Measurements from ENCODE around the gene CASKIN1. TPM values are rescaled to one million over a fixed set of nuclear protein-coding genes. Genes with fewer than 3 reads are reported as not detected.
A peak's percentile ranks its signal among the peaks of the same experiment; 100 is the strongest.

Gene CASKIN1
- total and polyA plus RNA-seq, 5 donors from 2014 or later, result not detected

DNA sequence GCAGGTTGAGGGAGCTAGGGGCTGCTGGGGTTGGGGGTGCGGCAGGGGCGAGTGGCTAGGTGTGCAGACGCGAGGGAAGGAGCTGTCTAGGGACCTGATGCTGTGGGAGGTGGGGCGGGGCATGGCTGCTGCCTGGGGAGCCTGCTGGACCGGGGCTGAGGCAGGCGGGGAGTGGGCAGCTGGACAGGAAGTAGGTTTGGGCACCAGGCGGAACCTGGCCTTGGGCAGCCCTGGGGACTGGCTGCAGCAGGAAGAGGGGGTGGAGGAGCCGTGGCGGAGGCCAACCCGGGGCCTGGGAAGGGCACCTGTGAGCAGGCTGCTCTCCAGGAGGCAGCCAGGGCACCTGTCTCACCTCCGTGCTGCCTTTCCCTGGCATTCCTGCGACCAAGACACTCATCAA lies 34.0 kb upstream of the CASKIN1 start:
- no peak overlapping the region for H3K4me3 ChIP-seq (ENCODE audit: low read depth, low read length)
- H3K4me3 Mint-ChIP-seq, result no peak overlapping the region

GRCh38 chr16:2229632-2230250 lies 33.3 kb upstream of the CASKIN1 start:
- Histone ChIP-seq H3K27me3 (ENCODE audit: control insufficient read depth, insufficient read depth, low read length) (no peaks in the 10 kb centered on the region), H3K36me3 (ENCODE audit: control insufficient read depth, insufficient read depth, low read length) (peaks cover 55% of the 10 kb centered on the region), H3K27ac (ENCODE audit: insufficient read depth, low read length, poor library complexity, severe bottlenecking) (no peak overlapping the region), H3K9me3 (ENCODE audit: control insufficient read depth in 2 of 2, low read length in 2 of 2) (no peaks in the 10 kb centered on the region), H3K4me3 (ENCODE audit: low read depth, low read length) (no peak overlapping the region), H3K4me1 (ENCODE audit: control insufficient read depth, insufficient read depth, low read length, poor library complexity, severe bottlenecking) (peaks cover 9% of the 10 kb centered on the region)
- ATAC-seq (ENCODE audit: low read depth in 2 of 2), result no peak
- Mint-ChIP-seq H3K36me3 (peaks cover 8% of the 10 kb centered on the region), H3K9me3 (peaks cover 0 to 2% (median 0%) of the 10 kb centered on the region in 7 donors), H3K27me3 (no peaks in the 10 kb centered on the region), H3K4me1 (peaks cover 0 to 22% (median 5%) of the 10 kb centered on the region in 4 donors), H3K4me3 (no peak overlapping the region), H3K27ac (no peak overlapping the region)
- DNase-seq, result no peak

More for the DNA sequence above, 34.0 kb upstream of the CASKIN1 start:
- H3K27me3 ChIP-seq (ENCODE audit: control insufficient read depth, insufficient read depth, low read length), result no peaks in the 10 kb centered on the region
- ATAC-seq (ENCODE audit: low read depth in 2 of 2) (no peak), DNase-seq (no peak)
- peaks cover 8% of the 10 kb centered on the region for H3K36me3 Mint-ChIP-seq
- peaks cover 2% of the 10 kb centered on the region for H3K27me3 Mint-ChIP-seq
- H3K9me3 ChIP-seq (ENCODE audit: control insufficient read depth in 2 of 2, low read length in 2 of 2), result no peaks in the 10 kb centered on the region
- no peak overlapping the region for H3K27ac Mint-ChIP-seq
- peaks cover 5% of the 10 kb centered on the region for H3K4me1 ChIP-seq (ENCODE audit: control insufficient read depth, insufficient read depth, low read length, poor library complexity, severe bottlenecking)
- no peak overlapping the region for H3K27ac ChIP-seq (ENCODE audit: insufficient read depth, low read length, poor library complexity, severe bottlenecking)
- H3K36me3 ChIP-seq (ENCODE audit: control insufficient read depth, insufficient read depth, low read length), result peaks cover 60% of the 10 kb centered on the region
- H3K9me3 Mint-ChIP-seq, result peaks cover 0 to 2% (median 0%) of the 10 kb centered on the region in 7 donors
- peaks cover 0 to 16% (median 3%) of the 10 kb centered on the region in 4 donors for H3K4me1 Mint-ChIP-seq

DNA sequence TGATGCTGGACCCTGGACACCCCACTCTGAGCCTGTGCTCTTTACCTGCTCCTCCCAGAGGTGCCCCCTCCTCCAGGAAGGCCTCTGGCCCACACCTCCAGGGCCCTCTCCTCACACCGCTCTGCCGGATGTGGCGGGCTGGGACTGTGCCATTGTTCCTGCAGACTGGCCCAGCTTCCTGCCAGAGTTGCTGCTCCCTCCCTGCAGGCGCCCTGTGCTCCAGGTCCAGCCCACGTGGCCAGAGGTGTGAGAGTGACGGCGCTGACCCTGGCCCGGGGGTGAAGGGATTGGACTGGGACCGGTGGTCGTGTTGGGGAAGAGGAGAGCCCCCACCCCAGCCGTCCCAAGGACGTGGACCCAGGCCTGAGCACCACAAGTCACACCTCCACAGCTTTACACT lies 32.7 kb upstream of the CASKIN1 start:
- no peaks in the 10 kb centered on the region for H3K27me3 ChIP-seq (ENCODE audit: control insufficient read depth, insufficient read depth, low read length)
- peaks cover 54% of the 10 kb centered on the region for H3K36me3 ChIP-seq (ENCODE audit: control insufficient read depth, insufficient read depth, low read length)
- H3K4me1 ChIP-seq (ENCODE audit: control insufficient read depth, insufficient read depth, low read length, poor library complexity, severe bottlenecking), result peaks cover 16% of the 10 kb centered on the region
- no peak overlapping the region for H3K4me3 ChIP-seq (ENCODE audit: low read depth, low read length)
- H3K4me1 Mint-ChIP-seq, result peaks cover 0 to 28% (median 7%) of the 10 kb centered on the region in 4 donors
- H3K27ac ChIP-seq (ENCODE audit: insufficient read depth, low read length, poor library complexity, severe bottlenecking), result no peak overlapping the region
- no peak overlapping the region for H3K4me3 Mint-ChIP-seq
- no peak for DNase-seq
- peaks cover 8% of the 10 kb centered on the region for H3K36me3 Mint-ChIP-seq
- no peak for ATAC-seq (ENCODE audit: low read depth in 2 of 2)
- no peaks in the 10 kb centered on the region for H3K27me3 Mint-ChIP-seq
- H3K27ac Mint-ChIP-seq, result no peak overlapping the region
- peaks cover 0 to 2% (median 0%) of the 10 kb centered on the region in 7 donors for H3K9me3 Mint-ChIP-seq
- H3K9me3 ChIP-seq (ENCODE audit: control insufficient read depth in 2 of 2, low read length in 2 of 2), result no peaks in the 10 kb centered on the region

DNA sequence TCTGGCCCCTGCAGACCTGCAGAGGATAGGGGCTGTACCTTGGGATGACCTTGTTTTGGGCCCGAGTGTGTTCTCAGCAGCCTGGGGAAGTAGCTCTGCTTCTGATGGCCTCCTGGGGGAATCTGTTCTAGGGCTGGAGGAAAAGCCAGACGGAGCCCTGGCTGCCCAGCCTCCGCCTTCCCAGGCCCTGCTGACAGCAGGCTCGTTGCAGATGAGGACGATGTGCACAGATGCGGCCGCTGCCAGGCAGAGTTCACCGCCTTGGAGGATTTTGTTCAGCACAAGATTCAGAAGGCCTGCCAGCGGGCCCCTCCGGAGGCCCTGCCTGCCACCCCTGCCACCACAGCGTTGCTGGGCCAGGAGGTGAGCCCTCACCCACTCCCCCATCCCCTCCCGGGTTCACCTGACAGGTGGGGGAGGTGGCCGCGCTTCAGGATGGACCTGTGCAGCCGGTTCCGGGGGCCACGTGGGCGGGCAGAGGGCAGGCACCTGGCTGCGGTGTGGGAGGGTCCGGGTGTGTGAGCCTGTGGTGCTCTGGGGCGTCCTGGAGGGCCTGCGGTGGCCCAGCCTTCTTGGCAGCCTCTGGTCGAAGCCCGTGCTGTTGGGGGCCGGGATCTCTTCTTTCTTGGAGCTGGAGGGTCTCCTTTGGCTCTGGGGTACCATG lies 31.9 kb upstream of the CASKIN1 start:
- peaks cover 0 to 31% (median 7%) of the 10 kb centered on the region in 4 donors for H3K4me1 Mint-ChIP-seq
- H3K9me3 ChIP-seq (ENCODE audit: control insufficient read depth in 2 of 2, low read length in 2 of 2), result no peaks in the 10 kb centered on the region
- peaks cover 19% of the 10 kb centered on the region for H3K4me1 ChIP-seq (ENCODE audit: control insufficient read depth, insufficient read depth, low read length, poor library complexity, severe bottlenecking)
- no peak for DNase-seq
- H3K4me3 ChIP-seq (ENCODE audit: low read depth, low read length), result no peak overlapping the region
- H3K4me3 Mint-ChIP-seq, result no peak overlapping the region
- H3K9me3 Mint-ChIP-seq, result peaks cover 0 to 2% (median 0%) of the 10 kb centered on the region in 7 donors
- no peaks in the 10 kb centered on the region for H3K27me3 ChIP-seq (ENCODE audit: control insufficient read depth, insufficient read depth, low read length)
- H3K27ac Mint-ChIP-seq, result no peak overlapping the region
- no peak for ATAC-seq (ENCODE audit: low read depth in 2 of 2)
- H3K27me3 Mint-ChIP-seq, result no peaks in the 10 kb centered on the region
- no peak overlapping the region for H3K27ac ChIP-seq (ENCODE audit: insufficient read depth, low read length, poor library complexity, severe bottlenecking)
- H3K36me3 ChIP-seq (ENCODE audit: control insufficient read depth, insufficient read depth, low read length), result peaks cover 51% of the 10 kb centered on the region
- peaks cover 8% of the 10 kb centered on the region for H3K36me3 Mint-ChIP-seq

DNA sequence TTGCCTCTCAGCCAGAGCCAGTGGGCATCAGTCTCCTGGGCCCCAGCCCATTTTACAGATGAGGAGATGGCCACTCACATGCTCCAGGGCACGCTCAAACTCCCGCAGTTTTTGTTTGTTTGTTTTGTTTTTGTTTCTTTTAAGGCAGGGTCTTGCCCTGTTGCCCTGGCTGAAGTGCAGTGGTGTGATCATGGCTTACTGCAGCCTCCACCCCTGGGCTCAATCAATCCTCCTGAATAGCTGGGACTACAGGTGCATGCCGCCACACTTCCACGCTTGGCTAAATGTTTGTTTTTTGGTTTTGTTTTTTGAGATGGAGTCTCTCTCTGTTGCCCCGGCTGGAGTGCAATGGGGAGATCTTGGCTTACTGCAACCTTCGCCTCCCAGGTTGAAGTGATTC lies 30.5 kb upstream of the CASKIN1 start:
- Mint-ChIP-seq H3K4me3 (peak overlapping the region in 2 of 4 donors; percentile 11 to 72), H3K36me3 (peaks cover 8% of the 10 kb centered on the region), H3K4me1 (peaks cover 0 to 34% (median 7%) of the 10 kb centered on the region in 4 donors), H3K9me3 (peaks cover 0 to 2% (median 0%) of the 10 kb centered on the region in 7 donors), H3K27me3 (no peaks in the 10 kb centered on the region), H3K27ac (no peak overlapping the region)
- no peak for ATAC-seq (ENCODE audit: low read depth in 2 of 2)
- H3K27me3 ChIP-seq (ENCODE audit: control insufficient read depth, insufficient read depth, low read length), result no peaks in the 10 kb centered on the region
- DNase-seq, result no peak
- H3K27ac ChIP-seq (ENCODE audit: insufficient read depth, low read length, poor library complexity, severe bottlenecking), result no peak overlapping the region
- H3K9me3 ChIP-seq (ENCODE audit: control insufficient read depth in 2 of 2, low read length in 2 of 2), result no peaks in the 10 kb centered on the region
- no peak overlapping the region for H3K4me3 ChIP-seq (ENCODE audit: low read depth, low read length)
- peaks cover 40% of the 10 kb centered on the region for H3K36me3 ChIP-seq (ENCODE audit: control insufficient read depth, insufficient read depth, low read length)
- H3K4me1 ChIP-seq (ENCODE audit: control insufficient read depth, insufficient read depth, low read length, poor library complexity, severe bottlenecking), result peaks cover 22% of the 10 kb centered on the region

GRCh38 chr16:2226245-2226793 lies 29.9 kb upstream of the CASKIN1 start:
- Mint-ChIP-seq H3K9me3 (peaks cover 0 to 2% (median 0%) of the 10 kb centered on the region in 7 donors), H3K4me3 (peak overlapping the region; percentile 41 to 75 (median 72)), H3K36me3 (peaks cover 8% of the 10 kb centered on the region), H3K4me1 (peaks cover 0 to 34% (median 7%) of the 10 kb centered on the region in 4 donors), H3K27me3 (no peaks in the 10 kb centered on the region), H3K27ac (no peak overlapping the region)
- H3K4me1 ChIP-seq (ENCODE audit: control insufficient read depth, insufficient read depth, low read length, poor library complexity, severe bottlenecking), result peaks cover 22% of the 10 kb centered on the region
- H3K4me3 ChIP-seq (ENCODE audit: low read depth, low read length), result no peak overlapping the region
- DNase-seq (no peak), ATAC-seq (ENCODE audit: low read depth in 2 of 2) (no peak)
- no peaks in the 10 kb centered on the region for H3K9me3 ChIP-seq (ENCODE audit: control insufficient read depth in 2 of 2, low read length in 2 of 2)
- H3K27ac ChIP-seq (ENCODE audit: insufficient read depth, low read length, poor library complexity, severe bottlenecking), result no peak overlapping the region
- peaks cover 34% of the 10 kb centered on the region for H3K36me3 ChIP-seq (ENCODE audit: control insufficient read depth, insufficient read depth, low read length)
- no peaks in the 10 kb centered on the region for H3K27me3 ChIP-seq (ENCODE audit: control insufficient read depth, insufficient read depth, low read length)

DNA sequence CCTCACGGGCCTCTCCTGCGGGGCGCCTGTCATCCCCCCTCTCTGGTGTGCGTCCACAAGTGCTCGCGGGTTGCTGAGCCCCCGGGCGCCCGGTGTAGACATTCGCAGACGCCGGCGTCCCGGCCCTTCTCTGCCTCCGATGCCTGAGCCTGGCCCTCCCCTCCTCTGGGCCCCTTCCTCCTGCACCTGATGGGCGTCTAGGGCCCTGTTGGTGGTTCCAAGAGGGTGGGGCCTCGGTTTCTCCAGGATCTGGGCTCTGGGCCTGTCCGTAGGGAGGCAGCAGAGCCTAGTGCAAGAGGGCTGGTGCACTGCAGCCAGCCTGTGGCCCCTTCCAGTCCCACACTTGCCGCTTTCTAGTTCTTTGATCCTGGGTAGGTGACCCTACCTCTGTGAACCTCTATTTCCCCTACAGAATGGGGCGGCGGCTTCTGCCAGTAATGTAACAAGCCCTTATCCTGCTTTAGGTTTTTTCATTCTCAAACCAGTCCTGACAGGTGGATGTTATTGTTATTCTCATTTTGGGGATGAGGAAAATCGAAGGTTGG lies 27.6 kb upstream of the CASKIN1 start:
- peaks cover 22% of the 10 kb centered on the region for H3K4me1 ChIP-seq (ENCODE audit: control insufficient read depth, insufficient read depth, low read length, poor library complexity, severe bottlenecking)
- H3K9me3 Mint-ChIP-seq, result peaks cover 0 to 2% (median 0%) of the 10 kb centered on the region in 7 donors
- H3K36me3 Mint-ChIP-seq, result peaks cover 4% of the 10 kb centered on the region
- no peaks in the 10 kb centered on the region for H3K9me3 ChIP-seq (ENCODE audit: control insufficient read depth in 2 of 2, low read length in 2 of 2)
- ATAC-seq (ENCODE audit: low read depth in 2 of 2), result peak in 1 of 2 donors; percentile 2
- peaks cover 22% of the 10 kb centered on the region for H3K36me3 ChIP-seq (ENCODE audit: control insufficient read depth, insufficient read depth, low read length)
- peak overlapping the region; percentile 74 for H3K4me3 ChIP-seq (ENCODE audit: low read depth, low read length)
- H3K4me1 Mint-ChIP-seq, result peaks cover 0 to 34% (median 6%) of the 10 kb centered on the region in 4 donors
- H3K27ac Mint-ChIP-seq, result peak overlapping the region; percentile 26 to 82 (median 69)
- H3K4me3 Mint-ChIP-seq, result peak overlapping the region; percentile 82 to 98 (median 91)
- H3K27me3 Mint-ChIP-seq, result no peaks in the 10 kb centered on the region
- DNase-seq, result peak in 1 of 3 donors; percentile 42
- no peaks in the 10 kb centered on the region for H3K27me3 ChIP-seq (ENCODE audit: control insufficient read depth, insufficient read depth, low read length)
- peak overlapping the region; percentile 72 for H3K27ac ChIP-seq (ENCODE audit: insufficient read depth, low read length, poor library complexity, severe bottlenecking)

Data from CD4-positive, CD25-positive, alpha-beta regulatory T cell (primary cell).